AG04449 (cell line): ENCODE results near the gene ZNF429.
"Not testable (repeated sequence)": the region's sequence is repeated elsewhere in the genome, so short reads cannot be mapped to it uniquely, and the experiment has no call there.

ENCODE experiments used
- CTCF ChIA-PET: fragments of 350-600 bp; formaldehyde crosslinking; extraction: SDS; loops from one replicate; lab custom pipeline; 2021; ENCODE audit warnings: antibody characterized with exemption; lab: Yijun Ruan, JAX
- POLR2A ChIA-PET: fragments of 400-600, 350-600 bp; formaldehyde crosslinking; extraction: SDS; loops from one replicate; lab custom pipeline; 2020; ENCODE audit warnings: antibody characterized with exemption, inconsistent platforms; lab: Yijun Ruan, JAX
- DNase-seq: peaks from one replicate; pipeline ENCODE4 v3.0.0-alpha.2; 2010; ENCODE audit warnings: low read depth, low spot score
- H3K4me3 ChIP-seq: 2 replicates; pipeline ENCODE4 v1.5.1; 2011; ENCODE audit warnings: low read depth, mild to moderate bottlenecking, control low read depth, low read length
- CTCF ChIP-seq: IDR thresholded peaks from one replicate; pipeline ENCODE4 v1.5.1; 2011; ENCODE audit warnings: mild to moderate bottlenecking, moderate library complexity, low read length, control low read depth, inconsistent platforms; ENCODE audit not compliant: insufficient read depth; ENCODE audit errors: missing control alignments

Gene ZNF429

GRCh38 chr19:21593934-21594820 is 88.8 kb downstream of the ZNF429 start:
- ChIA-PET CTCF (no interaction called here), POLR2A (no interaction called here)
- H3K4me3 ChIP-seq = no peak overlapping the region
- TF ChIP-seq CTCF = no peak
- no peak for DNase-seq

GRCh38 chr19:21595185-21595584 is 89.8 kb downstream of the ZNF429 start:
- TF ChIP-seq CTCF = no peak
- H3K4me3 ChIP-seq = no peak overlapping the region
- no peak for DNase-seq
- ChIA-PET POLR2A (no interaction called here), CTCF (no interaction called here)

GRCh38 chr19:21602082-21602658 is 96.8 kb downstream of the ZNF429 start:
- no peak for TF ChIP-seq CTCF
- DNase-seq = no peak
- ChIA-PET CTCF (no interaction called here), POLR2A (no interaction called here)
- no peak overlapping the region for H3K4me3 ChIP-seq

GRCh38 chr19:21602659-21603430 is 97.4 kb downstream of the ZNF429 start:
- CTCF ChIA-PET, H3K4me3 ChIP-seq, POLR2A ChIA-PET, DNase-seq: not testable (repeated sequence)

GRCh38 chr19:21603431-21604231 is 98.2 kb downstream of the ZNF429 start:
- CTCF ChIA-PET = no interaction called here
- H3K4me3 ChIP-seq = no peak overlapping the region
- no peak for DNase-seq
- no peak for TF ChIP-seq CTCF
- POLR2A ChIA-PET = no interaction called here

- peak overlapping the region; percentile 48 for H3K4me3 ChIP-seq
- ChIA-PET CTCF (no interaction called here), POLR2A (no interaction called here)
- no peak for DNase-seq
- no peak for TF ChIP-seq CTCF
Observed at GRCh38 chr19:21604351-21604926, 99.0 kb downstream of the ZNF429 start.
